ENCODE results near the gene SLC23A2. TPM values are rescaled to one million over a fixed set of nuclear protein-coding genes. Genes with fewer than 3 reads are reported as not detected.

SLC23A2 gene
- polyA plus RNA-seq, 1 donor from 2014 or later = 38.3 TPM

- Histone ChIP-seq H3F3A (ENCODE audit: insufficient read depth, low read length, poor library complexity, severe bottlenecking) (no peaks in the 10 kb centered on the region), H2AFZ (ENCODE audit: low read depth, low read length) (no peak overlapping the region), H3K9me2 (ENCODE audit: insufficient read depth, low read length) (no peaks in the 10 kb centered on the region), H3K9ac (ENCODE audit: low read length) (no peak overlapping the region), H3K36me3 (ENCODE audit: insufficient read depth, low read length) (no peaks in the 10 kb centered on the region), H3K79me2 (replicated peaks; ENCODE audit: insufficient read depth, low read length) (no peaks in the 10 kb centered on the region), H4K20me1 (ENCODE audit: insufficient read depth) (no peaks in the 10 kb centered on the region), H3K4me2 (ENCODE audit: low read length) (no peak overlapping the region), H3K9me3 (ENCODE audit: low read length) (no peaks in the 10 kb centered on the region), H3K4me3 (ENCODE audit: low read length) (no peak overlapping the region), H3K27me3 (ENCODE audit: insufficient read depth, low read depth, low read length) (no peaks in the 10 kb centered on the region), H3K27ac (ENCODE audit: low read length) (no peak overlapping the region)
- TF ChIP-seq REST (IDR thresholded peaks at IDR 0.05; ENCODE audit: borderline replicate concordance) (no peak), EP300 (conservative IDR thresholded peaks at IDR 0.05; ENCODE audit: poor library complexity, severe bottlenecking) (no peak), MXI1 (conservative IDR thresholded peaks at IDR 0.05; ENCODE audit: poor library complexity, severe bottlenecking) (no peak), POLR2AphosphoS5 (IDR thresholded peaks at IDR 0.05) (no peak), EZH2 (IDR thresholded peaks at IDR 0.05; ENCODE audit: borderline replicate concordance, insufficient read depth, low read length, poor library complexity, severe bottlenecking) (no peak), SMC3 (conservative IDR thresholded peaks at IDR 0.05; ENCODE audit: poor library complexity) (no peak)
Measured at GRCh38 chr20:4929686-4930397, 71.5 kb downstream of the SLC23A2 start.

- no peaks in the 10 kb centered on the region for H4K20me1 ChIP-seq (ENCODE audit: insufficient read depth)
- no peak overlapping the region for H3K9ac ChIP-seq (ENCODE audit: low read length)
- no peak overlapping the region for H3K4me3 ChIP-seq (ENCODE audit: low read length)
- no peaks in the 10 kb centered on the region for H3K9me3 ChIP-seq (ENCODE audit: low read length)
- no peaks in the 10 kb centered on the region for H3F3A ChIP-seq (ENCODE audit: insufficient read depth, low read length, poor library complexity, severe bottlenecking)
- H3K4me2 ChIP-seq (ENCODE audit: low read length) = no peak overlapping the region
- no peaks in the 10 kb centered on the region for H3K27me3 ChIP-seq (ENCODE audit: insufficient read depth, low read depth, low read length)
- H2AFZ ChIP-seq (ENCODE audit: low read depth, low read length) = no peak overlapping the region
- H3K79me2 ChIP-seq (replicated peaks; ENCODE audit: insufficient read depth, low read length) = no peaks in the 10 kb centered on the region
- TF ChIP-seq CTCF (IDR thresholded peaks at IDR 0.05; ENCODE audit: poor library complexity, severe bottlenecking) (no peak), REST (IDR thresholded peaks at IDR 0.05; ENCODE audit: borderline replicate concordance) (no peak), EP300 (conservative IDR thresholded peaks at IDR 0.05; ENCODE audit: poor library complexity, severe bottlenecking) (no peak), EZH2 (IDR thresholded peaks at IDR 0.05; ENCODE audit: borderline replicate concordance, insufficient read depth, low read length, poor library complexity, severe bottlenecking) (no peak), RAD21 (conservative IDR thresholded peaks at IDR 0.05) (no peak), SMC3 (conservative IDR thresholded peaks at IDR 0.05; ENCODE audit: poor library complexity) (no peak), MXI1 (conservative IDR thresholded peaks at IDR 0.05; ENCODE audit: poor library complexity, severe bottlenecking) (no peak), POLR2AphosphoS5 (IDR thresholded peaks at IDR 0.05) (no peak), TAF1 (IDR thresholded peaks at IDR 0.05; ENCODE audit: low read depth) (no peak)
- H3K27ac ChIP-seq (ENCODE audit: low read length) = no peak overlapping the region
- H3K9me2 ChIP-seq (ENCODE audit: insufficient read depth, low read length) = no peaks in the 10 kb centered on the region
- H3K36me3 ChIP-seq (ENCODE audit: insufficient read depth, low read length) = no peaks in the 10 kb centered on the region
Measured at GRCh38 chr20:4926531-4927156, 74.7 kb downstream of the SLC23A2 start.

All from neural cell (in vitro differentiated cells).